Natural killer cell (primary cell): ENCODE data around the gene ZNF521. TPM values are rescaled to one million over a fixed set of nuclear protein-coding genes. Genes with fewer than 3 reads are reported as not detected.

Experiments used
- ATAC-seq, 3 donors: fragments of 150-1000 bp in 2 of 3; fragments of 200-7000 bp in 1 of 3; cut with Tn5 transposase; 1 replicate in 1 of 3; 2 replicates in 2 of 3; pipeline ENCODE4 v1.10.0; 2021; ENCODE audit warnings: mild to moderate bottlenecking in 2 of 3, moderate library complexity in 2 of 3
- DNase-seq, 2 donors: peaks; one replicate each; pipeline versions ENCODE4 v3.0.0 to v3.0.0-alpha.2; 2013 to 2021; ENCODE audit warnings: mixed read lengths in 1 of 2
- H3K27ac ChIP-seq: one replicate; pipeline ENCODE4 v1.5.1; 2013; ENCODE audit warnings: mild to moderate bottlenecking, low read length
- H3K27me3 ChIP-seq: one replicate; pipeline ENCODE4 v1.6.1; 2013; ENCODE audit warnings: low read length; ENCODE audit not compliant: control insufficient read depth, insufficient read depth
- H3K36me3 ChIP-seq: one replicate; pipeline ENCODE4 v1.6.1; 2013; ENCODE audit warnings: low read length; ENCODE audit not compliant: control insufficient read depth, insufficient read depth
- H3K4me1 ChIP-seq: one replicate; pipeline ENCODE4 v1.6.1; 2013; ENCODE audit warnings: low read length; ENCODE audit not compliant: control insufficient read depth, insufficient read depth
- H3K4me3 ChIP-seq: one replicate; pipeline ENCODE4 v1.5.1; 2013; ENCODE audit warnings: low read length
- H3K9me3 ChIP-seq: one replicate; pipeline ENCODE4 v1.6.1; 2013; ENCODE audit warnings: low read length; ENCODE audit not compliant: control insufficient read depth, insufficient read depth
- H3K27ac Mint-ChIP-seq, 2 donors: one replicate each; pipeline ENCODE4 v1.8.0; 2022; ENCODE audit warnings: mild to moderate bottlenecking in 2 of 2, mixed read lengths in 2 of 2, moderate library complexity in 1 of 2
- H3K27me3 Mint-ChIP-seq, 2 donors: one replicate each; pipeline ENCODE4 v1.8.0; 2022; ENCODE audit warnings: low read depth in 2 of 2, mixed read lengths in 2 of 2
- H3K36me3 Mint-ChIP-seq: one replicate; pipeline ENCODE4 v1.8.0; 2022; ENCODE audit warnings: mixed read lengths
- H3K4me1 Mint-ChIP-seq, 2 donors: one replicate each; pipeline ENCODE4 v1.8.0; 2022; ENCODE audit warnings: mixed read lengths in 2 of 2
- H3K4me3 Mint-ChIP-seq: one replicate; pipeline ENCODE4 v1.8.0; 2022; ENCODE audit warnings: mild to moderate bottlenecking, moderate library complexity, mixed read lengths
- H3K9me3 Mint-ChIP-seq, 2 donors: one replicate each; pipeline ENCODE4 v1.8.0; 2022; ENCODE audit warnings: mixed read lengths in 2 of 2
- WGBS: methylation state at CpG from one replicate; pipeline ENCODE4 v1.1.7; 2013; ENCODE audit warnings: missing lambda C conversion rate; ENCODE audit not compliant: insufficient coverage; 5-methylcytosine and 5-hydroxymethylcytosine counted together
- intact Hi-C: fragments of 100-400 bp; cut with micrococcal nuclease; formaldehyde crosslinking; loops from one replicate; pipeline ENCODE4 v1.14.2; 2022
- total RNA-seq, 4 donors: library from RNA; stranded (reverse); fragments of 120-200 nt in 1 of 4; gene quantifications; one replicate each; pipeline versions ENCODE4 v1.2.3 to v1.2.4, GENCODE V29; 2013 to 2022
- TF ChIP-seq, protein P1 (sequence below): fragments of 200-600 bp; IDR thresholded peaks from one replicate; pipeline ENCODE4 v1.8.0; 2022; ENCODE audit warnings: antibody characterized with exemption

Gene ZNF521
- total RNA-seq, 3 donors from 2014 or later (not counting 1 experiment from before 2014, with no cell fraction given) = 0.19 to 3.5 (median 0.54) TPM

DNA sequence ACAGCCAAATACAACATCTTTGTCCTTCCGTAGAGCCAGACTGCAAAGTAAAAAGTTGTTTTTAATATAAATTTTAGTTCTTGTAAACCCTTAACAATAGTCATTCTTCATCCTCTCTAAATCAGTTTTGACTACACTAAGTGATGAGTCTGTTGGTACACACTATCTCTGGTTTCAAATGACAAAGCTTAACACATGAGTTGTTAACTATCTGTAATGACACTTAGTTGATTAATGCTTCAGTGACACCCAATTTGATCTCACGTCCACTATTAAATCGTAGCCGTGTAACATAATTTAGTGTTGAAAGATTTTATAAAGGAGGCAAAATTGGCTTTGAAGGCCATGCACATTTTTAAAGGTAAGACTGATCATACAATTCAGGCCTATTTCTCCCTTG lies 181.6 kb downstream of the ZNF521 start:
- peaks cover under 1% of the 10 kb centered on the region for H3K4me1 ChIP-seq
- H3K4me3 ChIP-seq = no peak overlapping the region
- H3K9me3 ChIP-seq = no peaks in the 10 kb centered on the region
- no peaks in the 10 kb centered on the region for H3K36me3 ChIP-seq
- Mint-ChIP-seq H3K27ac (no peak overlapping the region), H3K4me3 (no peak overlapping the region), H3K36me3 (no peaks in the 10 kb centered on the region), H3K4me1 (peaks cover 9 to 10% of the 10 kb centered on the region in 2 donors), H3K27me3 (no peaks in the 10 kb centered on the region), H3K9me3 (no peaks in the 10 kb centered on the region)
- no peak for ATAC-seq
- H3K27me3 ChIP-seq = no peaks in the 10 kb centered on the region
- DNase-seq = no peak
- TF ChIP-seq, protein P1, sequence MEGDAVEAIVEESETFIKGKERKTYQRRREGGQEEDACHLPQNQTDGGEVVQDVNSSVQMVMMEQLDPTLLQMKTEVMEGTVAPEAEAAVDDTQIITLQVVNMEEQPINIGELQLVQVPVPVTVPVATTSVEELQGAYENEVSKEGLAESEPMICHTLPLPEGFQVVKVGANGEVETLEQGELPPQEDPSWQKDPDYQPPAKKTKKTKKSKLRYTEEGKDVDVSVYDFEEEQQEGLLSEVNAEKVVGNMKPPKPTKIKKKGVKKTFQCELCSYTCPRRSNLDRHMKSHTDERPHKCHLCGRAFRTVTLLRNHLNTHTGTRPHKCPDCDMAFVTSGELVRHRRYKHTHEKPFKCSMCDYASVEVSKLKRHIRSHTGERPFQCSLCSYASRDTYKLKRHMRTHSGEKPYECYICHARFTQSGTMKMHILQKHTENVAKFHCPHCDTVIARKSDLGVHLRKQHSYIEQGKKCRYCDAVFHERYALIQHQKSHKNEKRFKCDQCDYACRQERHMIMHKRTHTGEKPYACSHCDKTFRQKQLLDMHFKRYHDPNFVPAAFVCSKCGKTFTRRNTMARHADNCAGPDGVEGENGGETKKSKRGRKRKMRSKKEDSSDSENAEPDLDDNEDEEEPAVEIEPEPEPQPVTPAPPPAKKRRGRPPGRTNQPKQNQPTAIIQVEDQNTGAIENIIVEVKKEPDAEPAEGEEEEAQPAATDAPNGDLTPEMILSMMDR = no peak
- no peak overlapping the region for H3K27ac ChIP-seq
- WGBS = 94% methylated on average over 3 of the region's 4 CpGs
- intact Hi-C loops = no loop called here

DNA sequence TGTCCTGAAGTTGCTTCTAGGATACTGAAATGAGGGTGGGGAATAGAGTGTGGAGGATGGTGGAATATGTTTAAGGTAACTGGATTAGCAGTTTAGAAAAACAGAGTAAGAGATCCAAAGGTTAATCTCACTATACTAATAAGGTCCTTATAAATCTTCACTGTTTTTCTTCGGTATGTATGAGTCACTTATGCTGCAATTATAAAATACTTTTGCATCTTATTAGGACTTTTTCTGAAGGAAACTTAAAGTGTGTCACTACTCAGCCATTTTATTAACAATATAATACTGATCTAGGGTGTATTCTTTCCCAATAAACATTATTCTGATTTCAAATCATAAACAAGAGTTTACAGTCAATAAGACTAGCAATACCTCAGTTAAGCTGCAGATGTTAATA lies 182.3 kb downstream of the ZNF521 start:
- Mint-ChIP-seq H3K27me3 (no peaks in the 10 kb centered on the region), H3K9me3 (no peaks in the 10 kb centered on the region), H3K4me3 (no peak overlapping the region), H3K27ac (no peak overlapping the region), H3K4me1 (peaks cover 16 to 17% of the 10 kb centered on the region in 2 donors), H3K36me3 (no peaks in the 10 kb centered on the region)
- Histone ChIP-seq H3K36me3 (no peaks in the 10 kb centered on the region), H3K27ac (no peak overlapping the region), H3K27me3 (no peaks in the 10 kb centered on the region), H3K4me1 (peaks cover 5% of the 10 kb centered on the region), H3K4me3 (no peak overlapping the region), H3K9me3 (no peaks in the 10 kb centered on the region)
- intact Hi-C loops = no loop called here
- TF ChIP-seq, protein P1 = no peak
- DNase-seq (no peak), ATAC-seq (no peak)
- no CpG with 5 or more reads among the region's 1 CpG for WGBS

DNA sequence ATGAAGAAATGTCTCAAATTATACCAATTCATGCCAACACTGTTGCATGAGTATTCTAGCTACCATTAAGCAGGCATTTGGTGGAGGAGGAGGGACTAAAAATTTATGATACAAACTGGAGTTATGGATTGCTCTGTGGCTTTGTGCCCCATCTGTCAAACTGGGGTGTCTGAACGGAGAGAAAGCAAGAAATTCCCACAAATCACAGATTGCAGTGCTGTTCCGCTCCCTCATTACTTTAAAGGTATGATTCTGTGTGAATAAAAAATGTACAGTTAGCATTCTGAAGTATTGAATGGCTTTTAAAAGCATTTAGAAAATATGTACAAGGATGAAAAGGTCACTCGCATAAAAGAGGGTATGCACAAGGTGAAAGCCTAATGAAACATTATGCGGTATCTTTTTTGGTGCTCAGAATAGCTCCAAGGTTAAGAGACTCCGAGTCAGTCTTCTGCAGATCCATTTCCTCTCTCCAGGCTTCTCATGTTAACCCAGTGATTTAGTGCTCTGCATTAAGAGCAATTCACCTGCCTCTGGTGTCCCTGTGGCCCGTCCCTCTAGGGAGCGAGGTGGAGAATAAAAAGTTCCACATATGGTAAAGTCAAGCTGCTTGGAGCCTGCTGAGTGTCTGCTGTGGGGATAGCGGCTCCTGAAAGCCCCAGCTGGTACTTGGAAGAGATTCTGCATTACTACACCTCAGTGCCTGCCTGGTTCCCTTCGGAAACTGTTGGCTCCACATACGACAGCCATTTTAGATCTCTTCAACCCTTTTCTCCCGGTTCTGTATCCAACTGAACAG lies 184.2 kb downstream of the ZNF521 start:
- H3K4me3 Mint-ChIP-seq = no peak overlapping the region
- Histone ChIP-seq H3K27me3 (no peaks in the 10 kb centered on the region), H3K27ac (no peak overlapping the region), H3K4me3 (no peak overlapping the region), H3K36me3 (no peaks in the 10 kb centered on the region), H3K4me1 (peaks cover 16% of the 10 kb centered on the region), H3K9me3 (no peaks in the 10 kb centered on the region)
- no peaks in the 10 kb centered on the region for H3K9me3 Mint-ChIP-seq
- intact Hi-C loops = no loop called here
- H3K27me3 Mint-ChIP-seq = no peaks in the 10 kb centered on the region
- no peaks in the 10 kb centered on the region for H3K36me3 Mint-ChIP-seq
- H3K27ac Mint-ChIP-seq = no peak overlapping the region
- WGBS = 88% methylated on average over 11 of the region's 11 CpGs
- TF ChIP-seq, protein P1 = no peak
- DNase-seq = no peak
- ATAC-seq = no peak
- H3K4me1 Mint-ChIP-seq = peaks cover 35 to 36% of the 10 kb centered on the region in 2 donors
